Cardiac muscle cell (in vitro differentiated cells and primary cell): ENCODE data around the gene NXN. TPM values are rescaled to one million over a fixed set of nuclear protein-coding genes. Genes with fewer than 3 reads are reported as not detected.

Experiments used
- DNase-seq, 2 donors: peaks; one replicate each; pipeline versions ENCODE4 v3.0.0 to v3.0.0-alpha.2; 2010 to 2017; ENCODE audit warnings: low read depth in 1 of 2, low spot score in 1 of 2
- H3K27ac ChIP-seq: fragments of 200-600 bp; sonication (generic); 2 replicates; pipeline ENCODE4 v1.5.1; 2016
- H3K27me3 ChIP-seq: fragments of 200-600 bp; sonication (generic); 2 replicates; pipeline ENCODE4 v1.6.0; 2016; ENCODE audit warnings: control low read depth
- H3K36me3 ChIP-seq: fragments of 200-600 bp; sonication (generic); 2 replicates; pipeline ENCODE4 v1.5.1; 2016; ENCODE audit warnings: control low read depth
- H3K4me1 ChIP-seq: fragments of 200-600 bp; sonication (generic); 2 replicates; pipeline ENCODE4 v1.8.1; 2017; ENCODE audit warnings: low read depth, mild to moderate bottlenecking, mixed run types
- H3K4me3 ChIP-seq: fragments of 200-600 bp; sonication (generic); 2 replicates; pipeline ENCODE4 v1.5.1; 2016; ENCODE audit warnings: mild to moderate bottlenecking
- H3K9me3 ChIP-seq: fragments of 200-600 bp; sonication (generic); 2 replicates; pipeline ENCODE4 v1.5.1; 2017; ENCODE audit warnings: low read depth, mild to moderate bottlenecking, control low read depth
- polyA plus RNA-seq: library from polyadenylated mRNA; unstranded; fragments of >200 nt; fragmentation: Nextera tagmentation; extraction: Ambion mirVana; gene quantifications from 2 replicates; pipeline ENCODE4 v1.2.1, GENCODE V29; 2016
- total RNA-seq: library from RNA; depleted of rRNA; stranded (reverse); fragments of >200 nt; gene quantifications from 2 replicates; pipeline ENCODE4 v1.2.3, GENCODE V29; 2016
- TF ChIP-seq, protein P1 (sequence below): IDR thresholded peaks from 2 replicates; pipeline ENCODE4 v1.5.1; 2012; ENCODE audit warnings: low read depth, mild to moderate bottlenecking, low read length

The NXN gene
- total and polyA plus RNA-seq, 2 experiments from 2014 or later, result 120 to 122 TPM

DNA sequence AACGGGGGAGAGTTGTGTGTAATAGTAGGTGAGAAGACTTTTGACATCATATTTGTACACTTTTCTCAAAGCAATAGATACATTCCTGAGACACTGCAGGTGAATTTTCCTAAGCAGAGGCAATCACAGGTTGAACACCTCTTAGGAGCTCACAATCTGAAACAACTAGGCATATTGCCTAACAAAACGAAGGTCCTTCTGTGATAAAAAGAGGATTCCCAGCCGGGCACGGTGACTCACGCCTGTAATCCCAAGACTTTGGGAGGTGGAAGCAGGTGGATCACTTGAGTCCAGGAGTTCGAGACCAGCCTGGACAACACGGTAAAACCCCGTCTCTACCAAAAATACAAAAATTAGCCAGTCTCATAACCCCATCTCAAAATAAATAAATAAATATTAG, 17.4 kb downstream of the NXN start:
- no peak for DNase-seq
- TF ChIP-seq, protein P1, sequence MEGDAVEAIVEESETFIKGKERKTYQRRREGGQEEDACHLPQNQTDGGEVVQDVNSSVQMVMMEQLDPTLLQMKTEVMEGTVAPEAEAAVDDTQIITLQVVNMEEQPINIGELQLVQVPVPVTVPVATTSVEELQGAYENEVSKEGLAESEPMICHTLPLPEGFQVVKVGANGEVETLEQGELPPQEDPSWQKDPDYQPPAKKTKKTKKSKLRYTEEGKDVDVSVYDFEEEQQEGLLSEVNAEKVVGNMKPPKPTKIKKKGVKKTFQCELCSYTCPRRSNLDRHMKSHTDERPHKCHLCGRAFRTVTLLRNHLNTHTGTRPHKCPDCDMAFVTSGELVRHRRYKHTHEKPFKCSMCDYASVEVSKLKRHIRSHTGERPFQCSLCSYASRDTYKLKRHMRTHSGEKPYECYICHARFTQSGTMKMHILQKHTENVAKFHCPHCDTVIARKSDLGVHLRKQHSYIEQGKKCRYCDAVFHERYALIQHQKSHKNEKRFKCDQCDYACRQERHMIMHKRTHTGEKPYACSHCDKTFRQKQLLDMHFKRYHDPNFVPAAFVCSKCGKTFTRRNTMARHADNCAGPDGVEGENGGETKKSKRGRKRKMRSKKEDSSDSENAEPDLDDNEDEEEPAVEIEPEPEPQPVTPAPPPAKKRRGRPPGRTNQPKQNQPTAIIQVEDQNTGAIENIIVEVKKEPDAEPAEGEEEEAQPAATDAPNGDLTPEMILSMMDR, result no peak
- H3K9me3 ChIP-seq, result no peaks in the 10 kb centered on the region
- no peaks in the 10 kb centered on the region for H3K36me3 ChIP-seq
- no peaks in the 10 kb centered on the region for H3K27me3 ChIP-seq
- H3K27ac ChIP-seq, result peak overlapping the region; percentile 96
- H3K4me1 ChIP-seq, result peaks cover 59% of the 10 kb centered on the region
- no peak overlapping the region for H3K4me3 ChIP-seq

DNA sequence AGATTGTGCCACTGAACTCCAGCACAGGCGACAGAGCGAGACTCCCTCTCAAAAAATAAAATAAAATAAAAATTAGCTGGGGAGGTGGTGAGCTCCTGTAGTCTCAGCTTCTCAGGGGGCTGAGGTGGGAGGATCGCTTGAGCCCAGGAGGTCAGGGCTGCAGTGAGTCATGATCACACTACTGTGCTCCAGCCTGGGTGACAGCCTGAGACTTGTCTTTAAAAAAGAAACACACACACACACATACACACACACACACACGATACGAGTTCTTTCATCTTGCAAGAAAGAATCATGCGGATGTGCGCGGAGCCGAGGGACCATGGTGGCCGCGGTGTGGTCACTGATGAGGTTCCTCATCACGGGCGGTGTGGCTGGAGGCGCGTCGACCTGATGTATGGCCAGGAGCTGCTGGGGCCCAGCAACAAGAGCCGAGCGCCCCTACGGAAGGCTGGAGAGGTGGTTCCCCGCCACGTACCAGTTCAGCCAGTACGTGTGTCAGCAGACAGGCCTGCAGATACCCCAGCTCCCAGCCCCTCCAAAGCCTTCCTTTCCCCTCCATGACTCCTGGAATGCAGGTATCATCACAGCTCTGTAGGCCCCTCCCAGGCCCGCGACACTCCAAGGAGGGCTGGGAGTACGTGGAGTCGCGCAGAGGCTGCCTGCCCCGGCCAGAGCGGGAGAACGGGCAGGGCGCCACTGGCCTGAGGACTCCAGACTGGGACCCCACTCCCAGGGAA, 20.7 kb downstream of the NXN start:
- H3K4me3 ChIP-seq, result no peak overlapping the region
- H3K36me3 ChIP-seq, result no peaks in the 10 kb centered on the region
- H3K4me1 ChIP-seq, result peaks cover 57% of the 10 kb centered on the region
- H3K9me3 ChIP-seq, result no peaks in the 10 kb centered on the region
- no peaks in the 10 kb centered on the region for H3K27me3 ChIP-seq
- no peak for DNase-seq
- peak overlapping the region; percentile 99 for H3K27ac ChIP-seq
- TF ChIP-seq, protein P1, result no peak

DNA sequence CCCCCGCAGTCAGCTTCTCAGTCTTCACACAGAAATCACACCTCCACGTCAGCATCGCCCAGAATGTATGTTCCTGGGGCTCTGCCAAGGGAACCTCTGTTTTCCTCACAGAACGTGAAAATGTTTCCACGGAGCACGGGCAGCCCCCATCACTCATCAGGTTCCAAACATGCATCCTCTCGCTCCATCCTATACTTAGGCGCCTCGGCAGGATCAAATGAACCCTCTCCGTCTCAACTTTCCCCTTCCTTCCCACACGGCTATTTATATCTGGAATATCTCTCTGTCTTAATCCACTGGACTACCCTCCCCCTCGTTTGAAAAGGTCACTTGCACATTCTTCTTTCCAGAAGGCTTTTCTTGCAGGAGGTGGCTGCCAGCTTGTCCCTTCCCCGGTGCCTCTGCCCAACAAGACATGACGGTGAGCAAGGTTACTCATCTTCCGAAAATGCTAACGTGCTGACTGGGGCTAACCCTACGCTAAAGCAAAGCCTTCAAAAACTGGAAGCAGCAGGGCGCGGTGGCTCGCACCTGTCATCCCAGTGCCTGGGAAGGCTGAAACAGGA, 21.6 kb downstream of the NXN start:
- H3K27me3 ChIP-seq, result no peaks in the 10 kb centered on the region
- TF ChIP-seq, protein P1, result no peak
- DNase-seq, result peak in 1 of 2 donors; percentile 79
- peak overlapping the region; percentile 99 for H3K27ac ChIP-seq
- peaks cover 48% of the 10 kb centered on the region for H3K4me1 ChIP-seq
- no peaks in the 10 kb centered on the region for H3K36me3 ChIP-seq
- no peaks in the 10 kb centered on the region for H3K9me3 ChIP-seq
- no peak overlapping the region for H3K4me3 ChIP-seq

DNA sequence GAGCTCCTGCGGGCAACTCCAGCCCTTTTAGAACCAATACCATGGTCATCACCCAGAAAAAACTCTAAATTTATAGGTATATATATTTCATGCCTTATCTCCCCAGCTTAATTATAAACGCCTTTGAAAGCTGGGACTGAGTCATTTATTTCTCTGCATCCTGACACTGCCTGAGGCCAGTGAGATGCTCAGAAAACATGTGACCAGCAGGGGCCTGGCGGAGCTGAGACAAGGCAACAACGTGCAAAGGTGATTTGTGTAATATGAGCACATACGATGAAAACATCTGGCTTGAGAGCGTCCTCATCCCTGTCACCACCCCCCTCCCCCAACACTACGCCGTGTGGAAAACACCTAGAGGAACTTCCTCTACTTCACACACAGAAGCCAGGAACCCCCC, 22.7 kb downstream of the NXN start:
- Histone ChIP-seq H3K36me3 (no peaks in the 10 kb centered on the region), H3K27me3 (no peaks in the 10 kb centered on the region), H3K27ac (peak overlapping the region; percentile 99), H3K4me1 (peaks cover 39% of the 10 kb centered on the region), H3K4me3 (no peak overlapping the region), H3K9me3 (no peaks in the 10 kb centered on the region)
- TF ChIP-seq, protein P1, result no peak
- peak in 1 of 2 donors; percentile 46 for DNase-seq

DNA sequence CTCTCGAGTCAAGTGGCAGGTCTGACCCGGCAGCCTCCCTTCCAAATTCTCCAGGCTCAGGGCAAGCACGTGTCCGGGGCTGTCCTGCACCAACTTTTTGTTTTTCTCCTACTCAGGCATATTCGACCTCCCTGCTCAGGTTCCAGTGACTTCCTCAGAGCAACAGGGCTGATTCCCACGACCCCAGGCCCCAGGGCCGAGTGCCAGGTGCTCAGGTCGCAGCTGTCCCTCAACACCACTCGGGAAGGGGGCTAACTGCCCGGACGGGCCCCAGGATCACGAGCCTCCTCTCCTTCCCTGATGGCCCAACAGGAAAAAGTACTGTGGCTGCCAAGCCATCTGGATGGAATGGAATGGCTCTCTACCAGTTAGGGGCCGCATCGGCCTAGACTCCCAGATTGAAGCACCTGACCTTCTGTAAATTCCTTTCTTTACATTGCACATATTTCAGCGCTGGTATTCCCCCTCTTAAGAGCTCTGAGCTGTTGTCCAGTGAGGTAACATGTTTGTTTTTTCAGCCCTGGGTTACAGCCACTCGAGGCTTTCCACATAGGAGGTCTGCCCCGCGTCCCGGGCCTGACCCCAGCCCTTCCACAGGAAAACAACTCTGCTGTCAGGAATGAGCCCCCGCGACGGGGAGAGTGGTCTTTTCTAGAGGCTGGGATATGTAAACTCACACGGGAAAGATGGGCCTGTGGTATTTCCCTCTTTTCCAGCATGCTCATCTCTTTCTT, 25.0 kb downstream of the NXN start:
- no peaks in the 10 kb centered on the region for H3K9me3 ChIP-seq
- H3K27me3 ChIP-seq, result no peaks in the 10 kb centered on the region
- no peaks in the 10 kb centered on the region for H3K36me3 ChIP-seq
- peak; percentile 37 to 70 for DNase-seq
- H3K4me1 ChIP-seq, result peaks cover 52% of the 10 kb centered on the region
- peak overlapping the region; percentile 99 for H3K27ac ChIP-seq
- TF ChIP-seq, protein P1, result no peak
- no peak overlapping the region for H3K4me3 ChIP-seq
